ENCODE results near the gene GEMIN4.
"Not testable (repeated sequence)": the region's sequence is repeated elsewhere in the genome, so short reads cannot be mapped to it uniquely, and the experiment has no call there.

DNA sequence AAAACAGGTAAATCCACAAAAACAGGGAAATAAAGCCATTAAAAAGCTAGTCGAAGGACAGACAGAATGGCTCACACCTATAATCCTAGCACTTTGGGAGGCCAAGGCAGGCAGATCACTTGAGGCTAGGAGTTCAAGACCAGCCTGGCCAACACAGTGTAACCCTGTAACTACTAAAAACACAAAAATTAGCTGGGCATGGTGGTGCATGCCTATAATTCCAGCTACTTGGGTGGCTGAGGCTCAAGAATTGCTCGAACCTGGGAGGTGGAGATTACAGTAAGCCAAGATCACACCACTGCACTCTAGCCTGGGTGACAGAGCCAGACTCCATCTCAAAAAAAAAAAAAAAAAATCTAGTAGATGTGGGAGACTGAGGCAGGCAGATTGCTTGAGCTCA is 54.0 kb downstream of the GEMIN4 start:
- TF ChIP-seq, protein P1, sequence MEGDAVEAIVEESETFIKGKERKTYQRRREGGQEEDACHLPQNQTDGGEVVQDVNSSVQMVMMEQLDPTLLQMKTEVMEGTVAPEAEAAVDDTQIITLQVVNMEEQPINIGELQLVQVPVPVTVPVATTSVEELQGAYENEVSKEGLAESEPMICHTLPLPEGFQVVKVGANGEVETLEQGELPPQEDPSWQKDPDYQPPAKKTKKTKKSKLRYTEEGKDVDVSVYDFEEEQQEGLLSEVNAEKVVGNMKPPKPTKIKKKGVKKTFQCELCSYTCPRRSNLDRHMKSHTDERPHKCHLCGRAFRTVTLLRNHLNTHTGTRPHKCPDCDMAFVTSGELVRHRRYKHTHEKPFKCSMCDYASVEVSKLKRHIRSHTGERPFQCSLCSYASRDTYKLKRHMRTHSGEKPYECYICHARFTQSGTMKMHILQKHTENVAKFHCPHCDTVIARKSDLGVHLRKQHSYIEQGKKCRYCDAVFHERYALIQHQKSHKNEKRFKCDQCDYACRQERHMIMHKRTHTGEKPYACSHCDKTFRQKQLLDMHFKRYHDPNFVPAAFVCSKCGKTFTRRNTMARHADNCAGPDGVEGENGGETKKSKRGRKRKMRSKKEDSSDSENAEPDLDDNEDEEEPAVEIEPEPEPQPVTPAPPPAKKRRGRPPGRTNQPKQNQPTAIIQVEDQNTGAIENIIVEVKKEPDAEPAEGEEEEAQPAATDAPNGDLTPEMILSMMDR (IDR thresholded peaks at IDR 0.05) = not testable (repeated sequence)
- not testable (repeated sequence) for TF ChIP-seq POLR2A (IDR thresholded peaks at IDR 0.05)
